Measurements from ENCODE around the gene SBSN.

Gene SBSN

DNA sequence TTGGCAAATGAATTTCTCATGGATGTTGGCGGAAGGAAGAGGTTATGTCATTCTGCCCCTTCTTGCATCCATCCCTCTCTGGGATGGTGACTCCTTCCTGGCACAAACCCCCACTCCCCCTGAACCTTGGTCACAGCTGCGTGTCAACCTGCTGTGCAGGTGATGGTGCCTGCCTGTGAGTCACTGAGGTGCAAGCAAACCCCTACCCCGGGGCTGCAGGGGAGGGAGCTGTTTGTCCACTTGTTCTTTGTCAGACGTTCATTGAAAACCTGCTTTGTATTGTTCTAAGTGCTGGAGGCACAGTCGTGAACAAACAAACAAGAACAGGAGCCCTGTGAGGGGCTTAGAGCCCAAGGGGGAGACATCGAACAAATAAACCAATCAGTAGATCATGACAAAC, 3.2 kb upstream of the SBSN start:
- no peaks in the 10 kb centered on the region for H3K9me3 Mint-ChIP-seq
- DNase-seq (ENCODE audit: low spot score in 2 of 2): no peak
- peaks cover 2% of the 10 kb centered on the region for H3K36me3 Mint-ChIP-seq
- H3K4me1 Mint-ChIP-seq: peaks cover 4% of the 10 kb centered on the region
- no peak overlapping the region for H3K4me3 Mint-ChIP-seq
- no peak for ATAC-seq (ENCODE audit: low read depth)
- peaks cover 42% of the 10 kb centered on the region for H3K27me3 Mint-ChIP-seq
- H3K27ac Mint-ChIP-seq: no peak overlapping the region

DNA sequence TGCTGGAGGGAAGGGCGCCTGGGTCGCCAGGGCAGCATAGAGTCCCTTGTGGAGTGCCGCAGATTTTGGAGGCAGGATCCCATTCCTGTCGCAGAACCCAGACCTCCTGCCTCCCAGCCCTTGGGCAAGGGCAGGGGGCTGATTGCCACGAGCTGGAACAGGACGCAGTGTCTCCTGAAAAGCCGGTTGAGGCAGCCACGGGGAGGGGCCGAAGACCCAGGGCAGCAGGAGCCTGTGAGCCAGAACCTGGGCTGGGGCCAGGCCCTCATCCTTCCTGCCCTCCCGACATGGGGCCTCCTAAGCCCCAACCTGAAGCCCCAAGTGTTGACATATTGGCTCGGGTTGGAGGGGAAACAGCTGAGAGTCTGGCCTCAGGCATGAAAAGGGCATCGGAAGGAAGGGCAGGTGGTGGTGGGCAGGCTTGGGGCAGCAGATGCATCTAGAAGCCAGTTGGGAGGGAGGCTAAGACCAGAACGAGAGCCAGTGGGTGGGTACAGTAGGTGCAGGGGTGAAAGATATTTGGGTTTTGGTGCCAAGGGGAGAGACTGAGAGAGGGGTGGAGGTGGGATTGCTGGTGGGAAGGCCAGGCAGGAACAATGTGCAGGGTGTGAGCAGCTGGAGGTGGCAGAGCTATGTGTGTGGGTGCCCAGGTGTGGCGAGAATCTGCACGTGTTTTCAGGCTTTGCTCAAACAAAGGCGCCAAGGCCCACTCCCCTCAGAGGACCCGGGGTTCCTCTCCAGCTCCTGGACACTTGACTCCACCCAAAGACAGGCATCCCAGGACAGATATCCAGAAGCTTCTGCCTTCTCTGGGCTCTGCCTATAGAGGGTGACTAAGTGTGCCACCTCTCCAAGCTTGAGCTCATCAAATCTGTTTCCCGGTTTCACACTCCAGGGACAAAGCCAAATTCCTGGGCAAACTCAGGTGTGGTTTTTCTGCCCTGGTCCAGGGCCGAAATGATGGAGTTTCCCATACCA, 1.4 kb upstream of the SBSN start:
- peaks cover 44% of the 10 kb centered on the region for H3K27me3 Mint-ChIP-seq
- ATAC-seq (ENCODE audit: low read depth) (no peak), DNase-seq (ENCODE audit: low spot score in 2 of 2) (no peak)
- peaks cover 2% of the 10 kb centered on the region for H3K36me3 Mint-ChIP-seq
- no peak overlapping the region for H3K27ac Mint-ChIP-seq
- H3K9me3 Mint-ChIP-seq: no peaks in the 10 kb centered on the region
- peaks cover 4% of the 10 kb centered on the region for H3K4me1 Mint-ChIP-seq
- H3K4me3 Mint-ChIP-seq: no peak overlapping the region

DNA sequence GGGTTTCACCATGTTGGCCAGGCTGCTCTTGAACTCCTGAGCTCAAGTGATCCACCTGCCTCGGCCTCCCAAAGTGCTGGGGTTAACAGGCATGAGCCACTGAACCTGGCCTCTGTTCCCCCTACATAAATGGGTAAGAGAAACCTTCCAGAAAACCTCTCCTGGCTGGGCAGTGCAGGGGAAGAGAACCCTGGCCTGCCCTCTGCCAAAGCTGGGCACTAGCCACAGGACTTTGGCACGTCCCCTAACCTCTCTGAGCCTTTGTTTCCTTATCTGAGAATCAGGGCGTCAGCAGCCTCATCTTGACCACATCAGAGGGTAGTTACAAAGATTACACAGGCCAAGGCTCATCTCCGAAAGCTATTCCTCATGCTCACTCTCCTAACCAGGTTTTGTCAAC, 2.2 kb downstream of the SBSN start:
- Mint-ChIP-seq H3K4me3 (no peak overlapping the region), H3K27ac (no peak overlapping the region), H3K36me3 (peaks cover 2% of the 10 kb centered on the region), H3K27me3 (peaks cover 40% of the 10 kb centered on the region), H3K9me3 (no peaks in the 10 kb centered on the region), H3K4me1 (no peaks in the 10 kb centered on the region)
- ATAC-seq (ENCODE audit: low read depth): no peak
- DNase-seq (ENCODE audit: low spot score in 2 of 2): no peak

DNA sequence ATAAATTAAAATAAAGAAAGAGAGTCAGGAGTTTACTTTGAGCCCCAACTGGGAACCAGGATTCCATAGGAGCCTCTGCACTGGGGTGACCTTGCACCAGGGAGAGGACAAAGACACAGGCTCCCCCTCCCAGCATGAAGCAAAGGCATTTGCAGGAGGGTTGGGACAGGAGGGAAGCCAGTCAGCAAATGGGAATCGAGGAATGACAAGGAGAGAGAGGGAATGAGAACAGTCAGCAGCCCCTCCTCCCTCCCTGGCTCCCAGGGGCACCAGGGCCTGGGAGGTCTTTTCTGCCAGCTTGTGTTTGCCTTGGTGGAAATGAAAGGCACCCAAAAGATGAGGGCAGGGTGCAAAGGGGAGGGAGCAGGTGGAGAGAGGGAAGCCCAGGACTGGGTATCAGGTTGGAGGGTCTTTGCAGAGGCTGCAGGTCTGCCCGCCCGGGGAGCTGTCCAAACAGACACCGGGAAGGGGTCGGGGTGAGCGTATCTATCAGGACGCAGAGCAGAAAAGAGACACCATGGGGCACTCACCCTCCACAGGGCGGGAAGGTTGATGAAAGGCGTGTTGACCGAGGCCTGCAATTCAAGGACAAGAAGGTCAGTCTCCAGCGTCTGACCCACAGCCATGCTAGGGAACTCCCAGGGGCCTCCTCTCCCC, 3.8 kb downstream of the SBSN start:
- no peak overlapping the region for H3K27ac Mint-ChIP-seq
- no peaks in the 10 kb centered on the region for H3K9me3 Mint-ChIP-seq
- peaks cover 2% of the 10 kb centered on the region for H3K36me3 Mint-ChIP-seq
- H3K4me3 Mint-ChIP-seq: no peak overlapping the region
- ATAC-seq (ENCODE audit: low read depth): no peak
- H3K27me3 Mint-ChIP-seq: peaks cover 38% of the 10 kb centered on the region
- DNase-seq (ENCODE audit: low spot score in 2 of 2): no peak
- peaks cover 3% of the 10 kb centered on the region for H3K4me1 Mint-ChIP-seq

DNA sequence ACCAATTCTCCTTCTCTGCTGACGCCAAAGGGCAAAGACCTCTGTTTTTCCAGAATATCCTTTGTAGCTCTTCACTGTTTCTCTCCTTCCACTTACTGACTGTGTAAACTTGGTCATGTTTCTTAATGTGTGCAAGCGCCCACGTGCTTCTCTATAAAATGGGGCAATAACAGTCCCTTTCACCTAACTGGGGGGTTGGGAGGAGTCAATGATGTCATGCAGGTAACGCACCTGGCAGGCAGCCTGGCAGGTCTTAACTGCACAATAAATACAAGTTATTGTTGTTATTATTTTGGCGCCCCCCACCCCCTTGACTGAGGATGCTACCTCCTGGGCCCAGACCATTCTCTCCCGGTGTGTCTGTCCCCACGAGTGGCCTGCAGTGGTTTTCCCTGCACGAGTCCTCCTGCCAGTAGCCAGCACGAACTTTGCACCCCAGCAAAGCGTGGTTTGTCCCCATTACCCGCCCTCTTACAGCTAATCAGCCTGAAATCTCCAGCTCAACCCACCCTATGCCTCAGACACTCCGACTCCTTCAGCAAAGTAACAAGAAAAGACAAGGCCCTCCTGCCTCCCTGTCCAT, 5.3 kb downstream of the SBSN start:
- no peak for ATAC-seq (ENCODE audit: low read depth)
- H3K4me3 Mint-ChIP-seq: no peak overlapping the region
- no peaks in the 10 kb centered on the region for H3K9me3 Mint-ChIP-seq
- H3K4me1 Mint-ChIP-seq: peaks cover 3% of the 10 kb centered on the region
- H3K27ac Mint-ChIP-seq: no peak overlapping the region
- DNase-seq (ENCODE audit: low spot score in 2 of 2): no peak
- no peaks in the 10 kb centered on the region for H3K36me3 Mint-ChIP-seq
- peaks cover 32% of the 10 kb centered on the region for H3K27me3 Mint-ChIP-seq

DNA sequence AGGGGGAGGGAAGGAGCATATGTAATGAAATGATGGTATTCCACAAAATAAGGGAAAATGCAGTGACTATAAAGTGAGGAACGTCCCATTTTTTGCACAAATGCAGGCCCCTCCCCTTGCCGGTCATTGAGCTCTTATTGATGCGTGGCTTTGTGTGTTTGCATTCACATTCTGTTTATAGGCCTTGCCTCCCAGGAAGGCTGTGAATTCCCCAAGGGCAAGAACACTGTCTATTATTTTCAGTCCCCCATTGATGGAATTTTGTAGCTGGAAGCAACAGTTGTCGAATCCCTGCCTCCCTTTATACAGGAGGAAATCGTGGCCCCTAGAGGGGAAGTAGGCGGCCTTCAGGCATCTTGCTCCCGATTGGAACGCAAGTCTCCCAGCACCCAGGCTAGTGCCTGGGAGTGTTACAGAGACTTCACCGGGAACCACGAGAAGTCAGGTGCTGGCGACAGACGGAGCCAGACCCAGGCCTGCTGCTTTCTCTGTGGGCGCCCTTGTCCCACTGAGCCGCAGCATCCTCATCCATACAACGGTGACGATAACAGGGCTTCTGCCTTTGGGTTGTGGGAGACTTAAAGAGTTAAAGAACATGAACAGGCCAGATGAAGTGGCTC, 6.9 kb downstream of the SBSN start:
- H3K27ac Mint-ChIP-seq: no peak overlapping the region
- no peak for ATAC-seq (ENCODE audit: low read depth)

DNA sequence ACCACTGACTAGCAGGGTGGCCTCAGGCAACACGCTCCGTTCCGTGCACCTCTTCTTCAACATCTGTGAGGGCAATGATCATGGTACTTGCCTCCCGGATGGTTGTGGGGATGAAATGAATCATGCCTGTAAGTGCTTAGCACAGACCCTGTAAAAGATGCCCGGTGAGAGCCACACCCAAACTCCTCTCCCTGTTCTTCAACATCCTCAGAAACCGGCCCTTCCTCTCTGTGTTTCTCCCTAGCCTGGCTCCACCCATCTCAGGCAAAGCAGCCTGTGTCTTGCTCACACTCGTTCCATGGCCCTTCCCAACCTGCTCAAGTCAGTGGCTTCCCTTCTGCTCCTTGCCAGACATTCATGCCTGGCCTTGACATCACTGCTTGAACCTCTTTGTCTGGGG, 8.8 kb downstream of the SBSN start:
- Mint-ChIP-seq H3K27me3 (peaks cover 23% of the 10 kb centered on the region), H3K36me3 (no peaks in the 10 kb centered on the region), H3K27ac (no peak overlapping the region), H3K9me3 (no peaks in the 10 kb centered on the region), H3K4me3 (no peak overlapping the region), H3K4me1 (peaks cover 6% of the 10 kb centered on the region)
- ATAC-seq (ENCODE audit: low read depth) (no peak), DNase-seq (ENCODE audit: low spot score in 2 of 2) (no peak)

More for the DNA sequence above, 6.9 kb downstream of the SBSN start:
- DNase-seq (ENCODE audit: low spot score in 2 of 2): no peak
- Mint-ChIP-seq H3K4me3 (no peak overlapping the region), H3K9me3 (no peaks in the 10 kb centered on the region), H3K27me3 (peaks cover 23% of the 10 kb centered on the region), H3K4me1 (peaks cover 3% of the 10 kb centered on the region), H3K36me3 (no peaks in the 10 kb centered on the region)

DNA sequence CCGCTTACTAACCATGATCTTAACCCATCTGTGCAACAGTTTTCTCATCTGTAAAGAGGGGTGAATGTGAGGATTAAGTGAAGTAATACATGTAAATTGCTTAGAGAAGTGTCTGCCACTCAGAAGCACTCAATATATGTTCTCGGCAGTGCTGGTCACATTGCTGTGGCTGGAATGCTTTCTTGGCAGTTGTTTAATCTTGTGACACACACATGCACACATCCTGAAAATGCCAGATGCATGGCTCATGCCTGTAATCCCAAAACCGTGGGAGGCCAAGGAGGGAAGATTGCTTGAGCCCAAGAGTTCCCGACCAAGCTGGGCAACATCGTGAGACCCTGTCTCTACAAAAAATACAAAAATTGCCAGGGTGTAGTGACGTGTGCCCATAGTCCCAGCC, 9.8 kb downstream of the SBSN start:
- Mint-ChIP-seq H3K4me3 (no peak overlapping the region), H3K9me3 (no peaks in the 10 kb centered on the region), H3K36me3 (no peaks in the 10 kb centered on the region), H3K27me3 (peaks cover 25% of the 10 kb centered on the region), H3K4me1 (peaks cover 6% of the 10 kb centered on the region), H3K27ac (no peak overlapping the region)
- DNase-seq (ENCODE audit: low spot score in 2 of 2) (no peak), ATAC-seq (ENCODE audit: low read depth) (no peak)

DNA sequence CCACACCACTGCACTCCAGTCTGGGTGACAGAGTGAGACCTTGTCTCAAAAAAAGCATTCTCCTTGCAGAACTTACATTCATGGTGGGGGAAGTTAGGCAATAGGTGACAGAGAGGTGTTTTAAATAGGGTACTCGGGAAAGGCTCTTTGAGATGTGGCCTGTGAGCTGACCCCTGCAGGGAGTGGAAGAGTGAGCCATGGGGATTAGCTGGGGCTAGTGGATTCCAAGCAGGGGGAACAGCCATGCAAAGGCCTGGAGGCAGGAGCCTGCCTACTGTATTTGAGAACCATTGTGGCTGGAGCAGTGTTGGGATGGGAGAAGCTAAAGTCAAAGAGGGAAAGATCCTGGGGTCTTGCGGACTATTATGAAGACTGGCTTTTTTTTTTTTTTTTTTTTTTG, 10.8 kb downstream of the SBSN start:
- Mint-ChIP-seq H3K36me3 (no peaks in the 10 kb centered on the region), H3K4me1 (peaks cover 6% of the 10 kb centered on the region), H3K4me3 (no peak overlapping the region), H3K27ac (no peak overlapping the region), H3K27me3 (peaks cover 27% of the 10 kb centered on the region), H3K9me3 (no peaks in the 10 kb centered on the region)
- DNase-seq (ENCODE audit: low spot score in 2 of 2) (no peak), ATAC-seq (ENCODE audit: low read depth) (no peak)

DNA sequence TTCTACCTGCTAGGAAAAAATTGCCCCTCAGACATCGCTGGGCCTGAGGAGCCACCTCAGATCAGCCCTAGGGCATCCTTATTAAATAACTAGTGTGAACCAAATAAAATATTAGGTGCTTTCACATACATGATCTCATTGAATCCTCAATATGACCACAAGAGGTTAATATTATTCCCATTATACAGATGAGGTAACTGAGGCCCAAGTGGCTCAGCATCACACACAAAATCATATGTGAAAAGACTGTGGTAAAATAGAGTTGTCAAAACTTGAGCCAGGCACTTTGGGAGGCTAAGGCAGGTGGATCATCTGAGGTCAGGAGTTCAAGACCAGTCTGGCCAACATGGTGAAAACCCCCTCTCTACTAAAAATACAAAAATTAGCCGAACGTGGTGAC, 11.8 kb downstream of the SBSN start:
- Mint-ChIP-seq H3K4me1 (peaks cover 6% of the 10 kb centered on the region), H3K27me3 (peaks cover 29% of the 10 kb centered on the region), H3K4me3 (no peak overlapping the region), H3K9me3 (no peaks in the 10 kb centered on the region), H3K36me3 (no peaks in the 10 kb centered on the region), H3K27ac (no peak overlapping the region)
- DNase-seq (ENCODE audit: low spot score in 2 of 2): no peak
- no peak for ATAC-seq (ENCODE audit: low read depth)

DNA sequence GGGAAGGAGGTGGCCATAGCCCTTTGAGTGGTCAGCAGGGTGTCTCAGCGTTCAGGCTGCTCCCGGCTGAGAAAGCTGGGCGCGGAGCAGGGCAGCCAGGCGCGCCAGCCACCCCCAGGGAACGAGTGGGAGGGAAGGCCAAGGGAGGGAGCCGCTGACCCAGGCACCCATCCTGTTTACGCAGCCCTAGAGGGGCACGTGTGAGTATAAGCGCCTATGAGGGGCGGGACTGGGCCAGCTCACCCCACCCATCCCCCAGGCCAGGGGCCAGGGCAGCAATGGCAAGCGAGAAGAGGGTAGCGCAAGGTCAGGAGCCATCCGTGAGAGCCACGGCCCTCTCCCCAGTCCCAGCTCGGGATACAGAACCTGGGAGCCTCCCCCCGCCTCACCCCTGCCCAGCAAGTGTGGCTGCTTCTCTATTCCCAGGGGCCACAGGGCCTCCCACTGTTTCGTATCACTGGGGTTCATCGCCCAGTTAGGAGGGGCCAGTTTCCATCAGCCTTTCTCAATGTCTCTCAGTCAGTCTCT, 13.8 kb downstream of the SBSN start:
- no peak for DNase-seq (ENCODE audit: low spot score in 2 of 2)
- peaks cover 26% of the 10 kb centered on the region for H3K27me3 Mint-ChIP-seq

DNA sequence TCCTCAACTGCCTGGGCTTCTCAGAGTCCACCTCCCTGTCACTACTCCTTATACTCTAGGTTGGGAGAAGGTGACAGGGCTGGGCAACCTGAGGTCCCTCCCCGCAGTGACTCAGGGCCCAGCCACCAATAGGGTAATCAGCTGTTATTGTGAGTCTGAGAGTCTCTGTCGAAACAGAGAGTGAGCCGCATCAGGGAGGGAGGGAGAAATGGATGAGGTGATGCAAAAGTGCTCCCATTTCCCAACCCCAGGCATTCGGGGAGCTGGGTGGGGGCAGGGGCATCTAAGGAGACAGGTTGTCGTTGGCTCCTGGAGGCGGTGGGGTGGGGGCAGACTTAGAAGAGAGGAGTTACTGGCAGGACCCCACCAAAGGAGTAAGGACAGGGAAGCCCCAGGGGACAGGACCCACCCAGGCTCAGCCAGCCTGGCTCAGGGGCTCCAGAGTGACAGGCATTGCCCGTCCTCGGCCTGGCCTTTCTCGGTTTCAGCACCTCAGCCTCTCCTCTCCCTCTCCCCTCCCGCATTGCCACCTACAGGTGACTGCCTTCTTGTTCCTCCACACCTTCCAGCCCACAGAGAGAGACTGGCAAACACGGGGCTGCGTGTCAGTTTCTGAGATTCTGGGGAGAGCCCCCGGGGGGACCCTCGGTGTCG, 14.4 kb downstream of the SBSN start, which contains the start of gene DMKN:
TSS of gene DMKN (minus strand) at position 22 of the 654 bp plus-strand sequence. CDS start 174 bp downstream, outside the sequence.
- no peak within 1 kb of the TSS for H3K27ac Mint-ChIP-seq
- no peaks in the 10 kb centered on the region for H3K36me3 Mint-ChIP-seq
- no peaks in the 10 kb centered on the region for H3K9me3 Mint-ChIP-seq
- H3K4me3 Mint-ChIP-seq: no peak within 1 kb of the TSS
- DNase-seq (ENCODE audit: low spot score in 2 of 2) (no peak), ATAC-seq (ENCODE audit: low read depth) (no peak)
- peaks cover 15% of the 10 kb centered on the region for H3K4me1 Mint-ChIP-seq
- H3K27me3 Mint-ChIP-seq: peaks cover 23% of the 10 kb centered on the region

More for the DNA sequence above, 13.8 kb downstream of the SBSN start:
- H3K4me3 Mint-ChIP-seq: no peak overlapping the region
- H3K27ac Mint-ChIP-seq: no peak overlapping the region
- H3K36me3 Mint-ChIP-seq: no peaks in the 10 kb centered on the region
- no peak for ATAC-seq (ENCODE audit: low read depth)
- H3K9me3 Mint-ChIP-seq: no peaks in the 10 kb centered on the region
- H3K4me1 Mint-ChIP-seq: peaks cover 13% of the 10 kb centered on the region

DNA sequence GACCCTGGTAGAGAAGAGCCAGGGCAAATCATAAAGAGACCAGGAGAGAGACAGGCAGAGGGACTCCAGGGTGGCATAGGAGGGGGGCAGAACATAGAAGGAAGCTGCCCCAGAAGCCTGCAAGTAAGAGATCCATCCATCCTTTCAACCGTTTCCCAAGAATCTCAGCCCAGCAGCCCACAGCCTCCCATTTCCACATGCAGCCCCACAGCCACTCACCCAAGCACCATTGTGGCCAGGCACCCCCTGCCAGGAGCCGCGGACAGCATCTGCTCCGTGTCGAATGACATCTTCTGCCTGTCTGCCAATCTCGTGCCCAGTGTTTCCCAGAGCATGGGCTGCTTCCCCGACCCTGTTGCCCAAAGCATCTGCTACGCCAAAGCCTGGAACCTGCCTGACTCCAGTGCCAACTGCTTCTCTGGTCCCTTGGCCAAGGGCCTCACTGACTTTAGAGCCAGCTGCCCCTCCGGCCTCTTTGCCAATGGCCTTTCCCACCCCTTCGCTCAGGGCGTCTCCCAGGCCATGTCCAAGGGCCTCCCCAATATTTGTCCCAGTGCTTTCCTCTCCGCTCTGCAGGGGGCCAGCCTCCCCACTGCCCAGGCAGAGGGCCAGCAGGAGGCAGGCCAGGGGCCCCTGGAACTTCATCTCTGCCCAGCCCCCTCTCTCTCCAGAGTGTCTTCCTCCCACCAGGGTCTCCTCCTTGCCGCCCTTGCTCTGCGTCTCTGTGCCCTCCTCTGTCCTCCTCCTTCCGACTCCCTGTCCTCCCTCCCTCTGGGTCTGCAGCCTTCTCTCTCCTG, 15.1 kb downstream of the SBSN start:
- Mint-ChIP-seq H3K4me1 (peaks cover 15% of the 10 kb centered on the region), H3K9me3 (no peaks in the 10 kb centered on the region), H3K27ac (no peak overlapping the region), H3K36me3 (no peaks in the 10 kb centered on the region), H3K27me3 (peaks cover 20% of the 10 kb centered on the region), H3K4me3 (no peak overlapping the region)
- ATAC-seq (ENCODE audit: low read depth): no peak
- DNase-seq (ENCODE audit: low spot score in 2 of 2): no peak
